ENCODE results near the gene PTPA. TPM values are rescaled to one million over a fixed set of nuclear protein-coding genes. Genes with fewer than 3 reads are reported as not detected.
A peak's percentile ranks its signal among the peaks of the same experiment; 100 is the strongest.

PTPA gene
- total and polyA plus RNA-seq, 10 donors, result 38.8 to 107 (median 88.5) TPM

DNA sequence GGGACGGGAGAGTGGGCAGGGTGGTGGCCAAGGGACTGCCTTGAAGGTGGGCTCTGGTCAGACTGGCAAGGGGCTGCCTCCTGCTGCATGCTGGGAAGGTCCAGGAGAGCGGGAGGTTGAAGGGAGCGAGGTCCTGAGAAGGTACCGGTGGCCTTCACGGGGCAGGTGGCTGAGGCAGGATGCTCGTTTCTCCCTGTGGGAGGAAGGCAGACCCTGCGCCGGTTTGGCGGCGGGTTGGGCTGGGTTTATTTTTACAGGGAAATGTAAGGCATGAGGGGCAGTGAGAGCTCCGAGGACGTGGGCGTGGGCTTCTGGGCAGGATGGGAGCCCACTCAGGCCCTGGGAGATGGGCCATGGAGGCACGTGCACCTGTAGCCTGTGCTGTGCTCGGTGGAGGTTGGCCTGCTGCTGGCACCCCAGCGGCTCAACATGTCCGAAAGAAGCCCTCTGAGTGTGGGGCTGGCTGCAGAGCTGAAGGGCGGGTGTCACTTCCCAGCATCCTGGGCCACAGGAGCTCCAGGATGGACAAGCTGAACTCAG, 39.5 kb downstream of the PTPA start:
- H3K9me3 ChIP-seq, result no peaks in the 10 kb centered on the region
- peaks cover 0 to 96% (median 22%) of the 10 kb centered on the region in 6 donors for H3K36me3 ChIP-seq
- 83 to 91% (median 89%) methylated on average over 16 to 18 of the region's 18 CpGs for WGBS, 5 donors
- TF ChIP-seq POLR2A (IDR thresholded peaks at IDR 0.05) (no peak), POLR2AphosphoS5 (IDR thresholded peaks at IDR 0.05) (peak in 1 of 3 donors; percentile 28)
- TF ChIP-seq, protein P1, sequence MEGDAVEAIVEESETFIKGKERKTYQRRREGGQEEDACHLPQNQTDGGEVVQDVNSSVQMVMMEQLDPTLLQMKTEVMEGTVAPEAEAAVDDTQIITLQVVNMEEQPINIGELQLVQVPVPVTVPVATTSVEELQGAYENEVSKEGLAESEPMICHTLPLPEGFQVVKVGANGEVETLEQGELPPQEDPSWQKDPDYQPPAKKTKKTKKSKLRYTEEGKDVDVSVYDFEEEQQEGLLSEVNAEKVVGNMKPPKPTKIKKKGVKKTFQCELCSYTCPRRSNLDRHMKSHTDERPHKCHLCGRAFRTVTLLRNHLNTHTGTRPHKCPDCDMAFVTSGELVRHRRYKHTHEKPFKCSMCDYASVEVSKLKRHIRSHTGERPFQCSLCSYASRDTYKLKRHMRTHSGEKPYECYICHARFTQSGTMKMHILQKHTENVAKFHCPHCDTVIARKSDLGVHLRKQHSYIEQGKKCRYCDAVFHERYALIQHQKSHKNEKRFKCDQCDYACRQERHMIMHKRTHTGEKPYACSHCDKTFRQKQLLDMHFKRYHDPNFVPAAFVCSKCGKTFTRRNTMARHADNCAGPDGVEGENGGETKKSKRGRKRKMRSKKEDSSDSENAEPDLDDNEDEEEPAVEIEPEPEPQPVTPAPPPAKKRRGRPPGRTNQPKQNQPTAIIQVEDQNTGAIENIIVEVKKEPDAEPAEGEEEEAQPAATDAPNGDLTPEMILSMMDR (IDR thresholded peaks at IDR 0.05 in 8 of 11, conservative IDR thresholded peaks at IDR 0.05 in 3 of 11), result no peak
- no peak overlapping the region for H3K4me3 ChIP-seq
- intact Hi-C loops (cut with DNase I; ENCODE audit: low total_unique reads), result no loop called here
- H3K27ac ChIP-seq, result peak overlapping the region in 1 of 8 donors; percentile 5
- peaks cover 6 to 46% (median 25%) of the 10 kb centered on the region in 6 donors for H3K4me1 ChIP-seq
- no peaks in the 10 kb centered on the region for H3K27me3 ChIP-seq (replicated peaks in 1 of 7)
- DNase-seq, result no peak

DNA sequence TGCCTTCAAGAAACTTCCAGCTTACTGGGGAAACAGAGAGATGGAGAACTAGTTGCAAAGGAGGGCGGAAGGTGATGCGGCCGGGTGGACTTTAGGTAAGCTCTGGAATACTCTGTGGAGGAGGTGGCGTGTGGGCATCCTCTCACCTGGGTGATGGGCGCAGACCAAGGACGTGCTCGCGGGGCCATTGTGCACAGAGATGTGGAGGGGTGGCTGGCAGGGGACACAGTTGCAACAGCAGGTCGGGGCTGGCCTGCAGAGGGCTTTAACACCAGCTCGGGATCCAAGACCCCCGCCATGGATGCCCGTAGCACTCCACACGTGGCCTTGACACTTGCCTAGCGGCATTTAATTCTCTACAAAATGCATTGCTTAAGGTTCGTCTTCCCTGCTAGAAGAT, 40.3 kb downstream of the PTPA start:
- Histone ChIP-seq H3K4me1 (peaks cover 6 to 39% (median 20%) of the 10 kb centered on the region in 6 donors), H3K36me3 (peaks cover 0 to 94% (median 22%) of the 10 kb centered on the region in 6 donors), H3K27me3 (replicated peaks in 1 of 7) (no peaks in the 10 kb centered on the region)

DNA sequence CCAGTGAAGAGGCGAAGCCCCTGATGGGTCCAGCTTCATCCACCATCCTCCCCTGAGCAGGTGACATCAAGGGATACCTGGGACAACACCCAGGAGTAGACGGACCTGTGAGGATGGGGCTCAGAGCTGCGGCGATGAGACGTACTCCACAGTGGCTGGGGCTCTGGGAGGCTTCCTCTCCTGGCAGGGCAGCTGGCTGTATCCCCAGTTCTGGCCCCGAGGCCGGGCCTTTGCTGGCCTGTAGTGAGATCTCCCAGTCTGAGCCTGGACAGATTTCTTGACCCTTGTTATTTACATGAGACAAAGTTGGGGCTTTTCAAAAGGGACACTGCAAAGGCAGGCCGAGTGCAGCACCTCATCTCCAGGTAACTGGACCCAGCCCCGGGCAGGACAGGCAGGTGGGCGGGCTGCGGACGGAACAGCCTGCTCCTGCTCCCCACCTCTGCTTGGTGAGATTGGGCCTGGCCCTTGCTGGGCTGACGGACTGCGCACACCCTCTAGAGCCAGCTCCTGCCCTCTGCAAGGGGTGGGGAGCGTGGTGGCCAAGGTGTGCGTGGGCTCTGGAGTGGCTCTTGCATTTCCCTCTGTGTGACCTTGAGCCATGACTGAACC, 43.8 kb downstream of the PTPA start:
- TF ChIP-seq POLR2AphosphoS5 (IDR thresholded peaks at IDR 0.05) (peak in 2 of 3 donors; percentile 40 to 46), POLR2A (IDR thresholded peaks at IDR 0.05) (no peak)
- WGBS, 5 donors, result 91 to 95% (median 94%) methylated on average over 7 to 16 of the region's 16 CpGs
- Histone ChIP-seq H3K9me3 (no peaks in the 10 kb centered on the region), H3K4me3 (no peak overlapping the region), H3K4me1 (peaks cover 0 to 4% (median 0%) of the 10 kb centered on the region in 6 donors), H3K36me3 (peaks cover 0 to 59% (median 4%) of the 10 kb centered on the region in 6 donors), H3K27me3 (replicated peaks in 1 of 7) (no peaks in the 10 kb centered on the region), H3K27ac (peak overlapping the region in 1 of 8 donors; percentile 27)
- intact Hi-C loops (cut with DNase I; ENCODE audit: low total_unique reads), result no loop called here
- peak; percentile 66 for DNase-seq

More for the DNA sequence above, 40.3 kb downstream of the PTPA start:
- WGBS, 5 donors, result 84 to 95% (median 92%) methylated on average over 15 of the region's 15 CpGs
- DNase-seq, result no peak
- TF ChIP-seq POLR2AphosphoS5 (IDR thresholded peaks at IDR 0.05) (no peak), POLR2A (IDR thresholded peaks at IDR 0.05) (no peak)
- TF ChIP-seq, protein P1 (IDR thresholded peaks at IDR 0.05 in 8 of 11, conservative IDR thresholded peaks at IDR 0.05 in 3 of 11), result no peak
- peak overlapping the region in 1 of 8 donors; percentile 4 for H3K27ac ChIP-seq
- intact Hi-C loops (cut with DNase I; ENCODE audit: low total_unique reads), result no loop called here
- no peaks in the 10 kb centered on the region for H3K9me3 ChIP-seq
- H3K4me3 ChIP-seq, result no peak overlapping the region

DNA sequence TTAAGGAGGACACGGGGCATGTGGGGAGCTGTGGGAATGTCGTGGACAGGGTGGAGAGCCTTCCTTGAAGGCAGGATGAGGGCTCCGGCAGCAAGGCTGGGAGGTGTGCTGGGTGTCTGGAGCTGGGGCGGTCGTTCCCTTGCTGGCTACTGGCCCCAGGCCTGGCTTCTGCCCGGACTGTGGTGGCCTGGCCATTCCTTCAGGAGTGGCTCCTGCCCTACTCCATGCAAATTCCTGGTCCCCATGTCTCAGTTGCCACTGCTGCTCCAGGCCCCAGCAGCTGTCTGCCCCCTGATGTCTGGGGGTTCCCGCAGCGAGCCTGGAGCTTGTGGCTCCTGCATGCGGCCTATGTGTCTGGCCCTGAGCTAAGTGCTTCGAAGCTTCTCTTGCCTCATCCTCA, 44.9 kb downstream of the PTPA start:
- Histone ChIP-seq H3K9me3 (no peaks in the 10 kb centered on the region), H3K4me3 (no peak overlapping the region), H3K27me3 (replicated peaks in 1 of 7) (no peaks in the 10 kb centered on the region), H3K27ac (no peak overlapping the region), H3K4me1 (peaks cover 0 to 4% (median 0%) of the 10 kb centered on the region in 6 donors), H3K36me3 (peaks cover 0 to 47% (median 4%) of the 10 kb centered on the region in 6 donors)
- TF ChIP-seq, protein P1 (IDR thresholded peaks at IDR 0.05 in 8 of 11, conservative IDR thresholded peaks at IDR 0.05 in 3 of 11), result no peak
- TF ChIP-seq POLR2AphosphoS5 (IDR thresholded peaks at IDR 0.05) (no peak), POLR2A (IDR thresholded peaks at IDR 0.05) (no peak)
- intact Hi-C loops (cut with DNase I; ENCODE audit: low total_unique reads), result no loop called here
- no peak for DNase-seq
- WGBS, 5 donors, result 93 to 97% (median 94%) methylated on average over 10 of the region's 10 CpGs; no CpG with 5 or more reads in 1 of the 5 donors

Data from spleen (tissue), 11 donors.